Measurements from ENCODE around the gene OR2L3. TPM values are rescaled to one million over a fixed set of nuclear protein-coding genes. Genes with fewer than 3 reads are reported as not detected.

Gene OR2L3
- total RNA-seq, 1 experiment from 2014 or later: not detected

GRCh38 chr1:248111157-248111556 lies 64.5 kb downstream of the OR2L3 start:
- no peak for DNase-seq
- no peaks in the 10 kb centered on the region for H3K27me3 ChIP-seq
- no peaks in the 10 kb centered on the region for H3K36me3 ChIP-seq
- peaks cover 23% of the 10 kb centered on the region for H3K9me3 ChIP-seq
- no peak overlapping the region for H3K4me3 ChIP-seq

Other genes starting within 250 kb of the OR2L3 start
- gene OR14A16, start 222.7 kb upstream of the OR2L3 start, total RNA-seq (2014; rRNA removed; shearing (Covaris generic); ENCODE audit: low replicate concordance): not detected in 2 replicates
- gene OR11L1, start 204.9 kb upstream of the OR2L3 start, total RNA-seq (2014; rRNA removed; shearing (Covaris generic); ENCODE audit: low replicate concordance): not detected in 2 replicates
- gene TRIM58, start 189.6 kb upstream of the OR2L3 start, total RNA-seq (2014; rRNA removed; shearing (Covaris generic); ENCODE audit: low replicate concordance): 10.8 and 13.7 TPM in 2 replicates
- 1.7 and 4.0 TPM in 2 replicates for gene OR2W3, start 151.2 kb upstream of the OR2L3 start, total RNA-seq (2014; rRNA removed; shearing (Covaris generic); ENCODE audit: low replicate concordance)
- not detected in 2 replicates for gene OR2T8, start 126.6 kb upstream of the OR2L3 start, total RNA-seq (2014; rRNA removed; shearing (Covaris generic); ENCODE audit: low replicate concordance)
- not detected in 2 replicates for gene OR2AJ1, start 121.9 kb upstream of the OR2L3 start, total RNA-seq (2014; rRNA removed; shearing (Covaris generic); ENCODE audit: low replicate concordance)
- not detected in 2 replicates for gene OR2L8, start 98.0 kb upstream of the OR2L3 start, total RNA-seq (2014; rRNA removed; shearing (Covaris generic); ENCODE audit: low replicate concordance)
- not detected in 2 replicates for gene OR2AK2, start 81.6 kb upstream of the OR2L3 start, total RNA-seq (2014; rRNA removed; shearing (Covaris generic); ENCODE audit: low replicate concordance)
- not detected in 2 replicates for gene OR2L5, start 33.2 kb upstream of the OR2L3 start, total RNA-seq (2014; rRNA removed; shearing (Covaris generic); ENCODE audit: low replicate concordance)
- gene OR2L2, start 16.8 kb upstream of the OR2L3 start, total RNA-seq (2014; rRNA removed; shearing (Covaris generic); ENCODE audit: low replicate concordance): 0.16 TPM in 1 of 2 replicates, not detected in the other
- gene OR2L13, start 48.3 kb downstream of the OR2L3 start, total RNA-seq (2014; rRNA removed; shearing (Covaris generic); ENCODE audit: low replicate concordance): not detected in 2 replicates
- gene OR2M5, start 98.3 kb downstream of the OR2L3 start, total RNA-seq (2014; rRNA removed; shearing (Covaris generic); ENCODE audit: low replicate concordance): not detected in 2 replicates
- not detected in 2 replicates for gene OR2M2, start 128.0 kb downstream of the OR2L3 start, total RNA-seq (2014; rRNA removed; shearing (Covaris generic); ENCODE audit: low replicate concordance)
- not detected in 2 replicates for gene OR2M3, start 150.4 kb downstream of the OR2L3 start, total RNA-seq (2014; rRNA removed; shearing (Covaris generic); ENCODE audit: low replicate concordance)
- not detected in 2 replicates for gene OR2M4, start 184.6 kb downstream of the OR2L3 start, total RNA-seq (2014; rRNA removed; shearing (Covaris generic); ENCODE audit: low replicate concordance)
- gene OR2T33, start 231.1 kb downstream of the OR2L3 start, total RNA-seq (2014; rRNA removed; shearing (Covaris generic); ENCODE audit: low replicate concordance): not detected in 2 replicates